Inferior parietal cortex (tissue), 1 donor: ENCODE results near the gene ADIPOQ.
"Not testable (repeated sequence)": the region's sequence is repeated elsewhere in the genome, so short reads cannot be mapped to it uniquely, and the experiment has no call there.

Experiments used
- DNase-seq: peaks from one replicate; pipeline ENCODE4 v3.0.0-alpha.2; 2016; ENCODE audit errors: extremely low spot score

Gene ADIPOQ

DNA sequence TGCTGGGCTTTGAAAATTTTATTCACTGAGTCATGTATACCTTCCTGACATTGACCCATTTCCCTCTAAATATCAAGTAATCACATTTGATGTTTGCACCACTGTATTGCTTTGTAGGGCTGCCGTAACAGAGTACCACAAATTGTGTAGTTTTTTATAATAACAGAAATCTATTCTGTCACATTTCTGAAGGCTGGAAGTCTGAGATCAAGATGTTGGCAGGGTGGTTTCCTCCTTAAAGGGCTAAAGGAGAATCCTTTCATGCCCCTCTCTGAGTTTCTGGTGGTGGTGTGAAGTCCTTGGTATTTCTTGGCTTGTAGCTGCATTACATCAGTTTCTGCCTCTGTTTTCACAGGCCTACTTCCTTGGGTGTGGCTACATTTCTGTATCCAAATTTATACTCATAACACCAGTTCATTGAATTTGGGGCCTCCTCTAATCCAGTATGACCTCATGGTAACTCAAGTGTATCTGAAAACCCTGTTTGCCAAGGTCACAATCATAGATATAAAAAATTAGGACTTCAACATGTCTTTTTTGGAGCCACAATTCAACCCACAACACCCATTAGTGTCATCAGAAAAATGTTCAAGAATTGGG lies 58.7 kb downstream of the ADIPOQ start:
- DNase-seq = no peak

GRCh38 chr3:186902154-186902553 lies 59.6 kb downstream of the ADIPOQ start:
- DNase-seq = no peak

DNA sequence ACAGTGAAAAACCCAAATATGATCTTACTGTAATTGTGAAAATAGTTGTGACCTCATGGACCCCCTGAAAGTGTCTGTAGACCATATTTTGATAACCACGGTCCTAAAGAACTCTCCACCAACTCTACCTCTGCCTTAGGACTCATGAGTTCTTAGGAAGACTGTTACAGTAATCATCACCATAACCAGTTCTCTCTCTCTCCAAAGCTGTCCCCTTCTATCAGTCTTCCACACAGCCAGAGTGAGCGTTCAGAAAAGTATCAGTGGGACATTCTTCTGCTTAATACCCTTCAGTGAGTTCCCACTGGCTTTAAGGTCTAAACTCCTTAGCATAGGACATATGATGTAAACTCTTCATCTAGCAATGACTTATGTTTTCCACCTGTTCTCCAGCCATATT lies 60.2 kb downstream of the ADIPOQ start:
- no peak for DNase-seq

- not testable (repeated sequence) for DNase-seq
Observed at GRCh38 chr3:186903676-186904075, 61.2 kb downstream of the ADIPOQ start.

DNA sequence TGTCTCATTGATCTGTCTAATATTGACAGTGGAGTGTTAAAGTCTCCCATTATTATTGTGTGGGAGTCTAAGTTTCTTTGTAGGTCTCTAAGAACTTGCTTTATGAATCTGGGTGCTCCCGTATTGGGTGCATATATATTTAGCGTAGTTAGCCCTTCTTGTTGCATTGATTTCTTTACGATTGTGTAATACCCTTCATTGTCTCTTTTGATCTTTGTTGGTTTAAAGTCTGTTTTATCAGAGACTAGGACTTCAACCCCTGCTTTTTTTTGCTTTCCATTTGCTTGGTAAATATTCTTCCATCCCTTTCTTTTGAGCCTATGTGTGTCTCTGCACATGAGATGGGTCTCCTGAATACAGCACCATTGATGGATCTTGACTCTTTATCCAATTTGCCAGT lies 64.6 kb downstream of the ADIPOQ start:
- not testable (repeated sequence) for DNase-seq
